ENCODE measurements around the gene PLCB2.
A peak's percentile ranks its signal among the peaks of the same experiment; 100 is the strongest.

PLCB2 gene

DNA sequence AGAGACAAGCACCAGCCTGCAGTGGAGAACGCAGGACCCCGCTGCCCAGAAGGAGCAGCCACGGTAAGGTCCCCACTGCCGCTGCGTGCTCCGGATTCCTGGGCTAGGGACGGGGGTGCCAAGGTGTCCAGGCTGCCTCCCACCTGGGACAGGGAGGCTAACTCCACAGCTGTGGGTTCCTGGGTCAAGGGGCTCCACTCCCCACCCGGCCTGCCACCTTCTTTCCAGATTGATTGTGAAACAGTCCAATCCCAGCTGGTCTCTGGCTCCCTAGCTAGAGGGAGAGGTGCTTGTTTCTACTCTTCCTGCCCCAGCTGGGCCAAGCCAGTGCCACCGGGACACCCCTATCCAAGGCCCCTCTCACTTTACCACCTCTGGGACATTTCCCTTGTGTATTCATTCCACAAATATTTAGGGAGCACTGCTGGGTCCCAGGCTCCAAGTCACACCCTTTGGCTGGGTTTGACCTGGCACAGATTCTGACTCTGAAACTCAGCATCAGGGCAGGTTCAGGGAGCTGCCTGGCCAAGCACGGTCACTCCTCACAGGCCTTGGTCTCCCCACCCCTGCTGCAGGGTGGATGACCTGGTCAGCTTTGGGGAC lies 67.0 kb downstream of the PLCB2 start:
- Histone ChIP-seq H3K36me3 (ENCODE audit: control insufficient read depth in 4 of 4, insufficient read depth in 4 of 4, low read length in 3 of 4) (no peaks in the 10 kb centered on the region), H3K27ac (ENCODE audit: insufficient read depth in 1 of 2, low read depth in 1 of 2, low read length in 2 of 2, poor library complexity in 1 of 2, severe bottlenecking in 2 of 2) (no peak overlapping the region), H3K9me3 (ENCODE audit: control extremely low read depth in 1 of 5, control insufficient read depth in 4 of 5, insufficient read depth in 2 of 5, low read depth in 1 of 5, low read length in 4 of 5) (no peaks in the 10 kb centered on the region), H3K27me3 (replicated peaks in 2 of 5; ENCODE audit: control insufficient read depth in 4 of 5, insufficient read depth in 5 of 5, low read length in 4 of 5) (peaks cover 0 to 15% (median 2%) of the 10 kb centered on the region in 5 experiments), H3K4me3 (ENCODE audit: control insufficient read depth in 1 of 7, extremely low read depth in 1 of 7, insufficient read depth in 4 of 7, low read depth in 2 of 7, low read length in 6 of 7) (no peak overlapping the region), H3K4me1 (ENCODE audit: control extremely low read depth in 1 of 4, control insufficient read depth in 4 of 4, insufficient read depth in 4 of 4, low read length in 3 of 4) (peaks cover 1 to 13% (median 11%) of the 10 kb centered on the region in 4 experiments)
- ChIA-PET POLR2A (no interaction called here), CTCF (interaction anchor here (0.8 to 4.7 kb wide), 7 partner anchors 11 to 38 kb away, joined by 3 to 25 read pairs (median 3); no protein-coding TSS in a partner anchor)
- no peak for DNase-seq
- 96% methylated on average over 9 of the region's 10 CpGs for WGBS (ENCODE audit: insufficient coverage)

DNA sequence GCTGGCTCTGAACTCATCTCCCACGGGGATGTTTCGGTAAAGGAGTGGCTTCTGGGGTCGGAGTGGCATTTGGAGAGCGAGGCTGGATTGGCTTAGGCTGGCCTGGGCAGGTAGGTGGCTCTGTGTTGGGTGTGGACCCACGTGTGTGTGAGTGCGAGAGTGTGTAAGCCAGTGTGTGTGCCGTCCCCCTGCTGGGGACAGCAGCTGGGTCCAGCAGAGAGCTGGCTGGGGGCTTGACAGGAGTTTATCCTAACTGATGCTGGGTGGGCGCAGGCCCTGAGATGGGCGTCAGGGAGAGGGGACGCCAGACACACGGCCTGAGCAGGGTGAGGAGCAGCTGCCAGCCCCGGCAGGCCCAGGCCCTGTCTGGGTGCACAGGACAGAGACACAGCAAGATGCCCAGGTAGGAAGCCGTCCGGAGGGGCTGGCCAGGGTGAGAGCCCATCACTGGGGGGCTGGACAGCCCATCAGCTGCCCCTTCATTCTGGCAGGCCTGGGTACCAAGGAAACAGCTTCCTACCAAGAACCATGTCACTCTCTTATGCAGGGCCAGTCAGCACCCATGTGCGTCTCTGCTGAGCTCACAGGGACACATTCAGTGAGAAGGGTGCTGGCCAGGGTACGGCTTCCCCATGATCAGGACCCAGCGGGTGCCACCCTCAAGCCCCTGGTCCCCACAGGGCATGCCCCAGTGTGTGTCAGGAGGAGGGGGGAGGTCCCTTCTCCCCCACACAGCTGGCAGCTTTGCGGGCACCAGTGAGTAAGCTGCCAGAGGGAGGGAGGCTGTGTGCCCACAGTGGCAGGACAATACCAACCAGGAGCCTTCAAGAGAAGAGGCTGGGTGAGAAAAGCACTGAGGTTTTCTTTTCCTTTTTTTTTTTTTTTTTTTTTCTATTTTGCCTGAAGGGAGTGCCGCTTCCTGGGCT lies 67.8 kb downstream of the PLCB2 start:
- peaks cover 4 to 21% (median 19%) of the 10 kb centered on the region in 4 experiments for H3K4me1 ChIP-seq (ENCODE audit: control extremely low read depth in 1 of 4, control insufficient read depth in 4 of 4, insufficient read depth in 4 of 4, low read length in 3 of 4)
- H3K27me3 ChIP-seq (replicated peaks in 2 of 5; ENCODE audit: control insufficient read depth in 4 of 5, insufficient read depth in 5 of 5, low read length in 4 of 5): peaks cover 0 to 15% (median 2%) of the 10 kb centered on the region in 5 experiments
- WGBS (ENCODE audit: insufficient coverage): 94% methylated on average over 11 of the region's 19 CpGs
- peak overlapping the region in 1 of 7 experiments; percentile 63 for H3K4me3 ChIP-seq (ENCODE audit: control insufficient read depth in 1 of 7, extremely low read depth in 1 of 7, insufficient read depth in 4 of 7, low read depth in 2 of 7, low read length in 6 of 7)
- H3K9me3 ChIP-seq (ENCODE audit: control extremely low read depth in 1 of 5, control insufficient read depth in 4 of 5, insufficient read depth in 2 of 5, low read depth in 1 of 5, low read length in 4 of 5): no peaks in the 10 kb centered on the region
- no peak for DNase-seq
- no peaks in the 10 kb centered on the region for H3K36me3 ChIP-seq (ENCODE audit: control insufficient read depth in 4 of 4, insufficient read depth in 4 of 4, low read length in 3 of 4)
- POLR2A ChIA-PET: interaction anchor here (1.0 to 1.6 kb wide), 2 partner anchors 11 to 29 kb away, joined by 3 to 6 read pairs; no protein-coding TSS in a partner anchor
- CTCF ChIA-PET: interaction anchor here (0.8 to 4.7 kb wide), 8 partner anchors 8 to 39 kb away, joined by 3 to 25 read pairs (median 6); no protein-coding TSS in a partner anchor
- H3K27ac ChIP-seq (ENCODE audit: insufficient read depth in 1 of 2, low read depth in 1 of 2, low read length in 2 of 2, poor library complexity in 1 of 2, severe bottlenecking in 2 of 2): no peak overlapping the region

DNA sequence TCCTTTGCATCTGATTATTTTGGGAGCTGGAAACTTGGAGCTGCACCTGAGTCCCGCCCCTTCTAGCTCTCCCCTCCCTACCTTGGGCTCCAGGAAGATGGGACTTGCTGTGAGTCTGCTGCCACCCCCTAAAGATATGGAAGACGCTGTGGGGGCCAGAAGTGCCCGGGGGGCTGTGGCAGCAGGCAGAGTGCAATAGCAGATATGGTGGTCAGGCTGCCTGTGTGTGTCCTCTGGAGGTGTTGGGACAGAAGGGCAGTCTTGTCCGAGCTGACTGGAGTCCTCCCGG lies 68.4 kb downstream of the PLCB2 start:
- Histone ChIP-seq H3K27ac (ENCODE audit: insufficient read depth in 1 of 2, low read depth in 1 of 2, low read length in 2 of 2, poor library complexity in 1 of 2, severe bottlenecking in 2 of 2) (no peak overlapping the region), H3K27me3 (replicated peaks in 2 of 5; ENCODE audit: control insufficient read depth in 4 of 5, insufficient read depth in 5 of 5, low read length in 4 of 5) (peaks cover 0 to 15% (median 2%) of the 10 kb centered on the region in 5 experiments), H3K4me1 (ENCODE audit: control extremely low read depth in 1 of 4, control insufficient read depth in 4 of 4, insufficient read depth in 4 of 4, low read length in 3 of 4) (peaks cover 4 to 26% (median 24%) of the 10 kb centered on the region in 4 experiments), H3K36me3 (ENCODE audit: control insufficient read depth in 4 of 4, insufficient read depth in 4 of 4, low read length in 3 of 4) (no peaks in the 10 kb centered on the region), H3K9me3 (ENCODE audit: control extremely low read depth in 1 of 5, control insufficient read depth in 4 of 5, insufficient read depth in 2 of 5, low read depth in 1 of 5, low read length in 4 of 5) (no peaks in the 10 kb centered on the region), H3K4me3 (ENCODE audit: control insufficient read depth in 1 of 7, extremely low read depth in 1 of 7, insufficient read depth in 4 of 7, low read depth in 2 of 7, low read length in 6 of 7) (peak overlapping the region; percentile 13 to 68 (median 31))
- 66% methylated on average over 5 of the region's 5 CpGs for WGBS (ENCODE audit: insufficient coverage)
- no peak for DNase-seq
- CTCF ChIA-PET: interaction anchor here (1.3 to 4.7 kb wide), 8 partner anchors 9 to 46 kb away, joined by 3 to 25 read pairs (median 6); no protein-coding TSS in a partner anchor
- POLR2A ChIA-PET: interaction anchor here (1.0 to 1.6 kb wide), 2 partner anchors 10 to 28 kb away, joined by 3 to 6 read pairs; no protein-coding TSS in a partner anchor

DNA sequence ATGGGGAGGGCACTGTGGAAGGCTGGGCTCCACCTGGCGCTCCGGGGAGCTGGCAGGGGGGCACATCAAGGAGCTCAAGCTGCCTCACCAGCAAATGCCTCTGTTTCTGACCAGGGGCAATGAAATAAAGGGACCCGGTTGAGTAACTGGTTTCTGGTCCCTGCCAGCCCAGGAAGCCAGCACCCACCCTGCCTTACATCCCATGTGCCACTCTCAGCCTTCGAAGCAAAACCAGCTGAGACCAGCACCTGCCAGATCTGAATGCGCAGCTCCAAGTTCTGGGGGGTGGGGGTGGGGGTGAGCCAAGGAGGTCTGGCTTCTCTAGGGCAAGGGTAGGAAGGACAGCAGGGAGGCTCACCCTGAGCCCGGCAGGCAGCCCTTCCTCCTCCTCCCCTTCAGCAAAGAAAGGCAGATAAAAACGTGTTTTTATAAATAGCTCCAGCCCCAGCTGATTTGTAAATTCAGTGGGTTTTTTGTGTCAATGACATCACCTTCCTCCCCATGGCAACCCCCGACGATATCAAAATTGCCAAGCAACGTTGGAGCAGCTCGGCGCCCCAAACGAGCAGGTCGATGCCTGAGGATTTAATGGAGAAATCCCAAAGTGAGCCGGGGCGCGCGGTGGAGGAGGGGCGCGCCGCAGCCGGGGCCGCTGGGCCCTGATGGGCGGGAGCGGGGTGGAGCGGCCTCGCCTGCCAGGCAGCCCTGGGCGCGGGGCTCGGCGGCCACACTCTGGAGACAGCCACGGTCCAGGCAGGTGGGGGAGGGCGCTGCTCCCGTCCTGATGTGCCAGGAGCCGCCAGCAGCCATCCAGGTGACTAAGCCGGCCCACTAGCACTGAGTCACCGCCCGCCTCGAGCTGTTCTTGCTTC lies 69.0 kb downstream of the PLCB2 start, which contains the start of gene PAK6:
TSS of gene PAK6 (plus strand) at position 532 of the 872 bp plus-strand sequence. CDS start 25,723 bp downstream, outside the sequence.
- CTCF ChIA-PET: interaction anchor here (1.3 to 4.7 kb wide), 9 partner anchors 9 to 47 kb away, joined by 3 to 25 read pairs (median 6); no protein-coding TSS in a partner anchor
- no peaks in the 10 kb centered on the region for H3K36me3 ChIP-seq (ENCODE audit: control insufficient read depth in 4 of 4, insufficient read depth in 4 of 4, low read length in 3 of 4)
- peaks cover 4 to 29% (median 26%) of the 10 kb centered on the region in 4 experiments for H3K4me1 ChIP-seq (ENCODE audit: control extremely low read depth in 1 of 4, control insufficient read depth in 4 of 4, insufficient read depth in 4 of 4, low read length in 3 of 4)
- POLR2A ChIA-PET: interaction anchor here (0.6 to 1.6 kb wide), 4 partner anchors 9 to 166 kb away, joined by 3 to 6 read pairs (median 4); no protein-coding TSS in a partner anchor
- 10% methylated on average over 36 of the region's 39 CpGs for WGBS (ENCODE audit: insufficient coverage)
- H3K27me3 ChIP-seq (replicated peaks in 2 of 5; ENCODE audit: control insufficient read depth in 4 of 5, insufficient read depth in 5 of 5, low read length in 4 of 5): peaks cover 0 to 15% (median 2%) of the 10 kb centered on the region in 5 experiments
- no peak within 1 kb of the TSS for H3K27ac ChIP-seq (ENCODE audit: insufficient read depth in 1 of 2, low read depth in 1 of 2, low read length in 2 of 2, poor library complexity in 1 of 2, severe bottlenecking in 2 of 2)
- peak; percentile 58 to 82 (median 75) for DNase-seq
- H3K9me3 ChIP-seq (ENCODE audit: control extremely low read depth in 1 of 5, control insufficient read depth in 4 of 5, insufficient read depth in 2 of 5, low read depth in 1 of 5, low read length in 4 of 5): no peaks in the 10 kb centered on the region
- peak within 1 kb of the TSS; percentile 13 to 68 (median 31) for H3K4me3 ChIP-seq (ENCODE audit: control insufficient read depth in 1 of 7, extremely low read depth in 1 of 7, insufficient read depth in 4 of 7, low read depth in 2 of 7, low read length in 6 of 7)
